HPDE6-E6E7 (cell line): ENCODE data around the gene GEMIN8.

Experiments used
- DNase-seq: peaks from one replicate; pipeline ENCODE4 v3.0.0; 2011; ENCODE audit warnings: missing footprints; ENCODE audit errors: extremely low spot score

GEMIN8 gene

GRCh38 chrX:14015941-14016340 lies 13.8 kb downstream of the GEMIN8 start:
- DNase-seq: no peak

DNA sequence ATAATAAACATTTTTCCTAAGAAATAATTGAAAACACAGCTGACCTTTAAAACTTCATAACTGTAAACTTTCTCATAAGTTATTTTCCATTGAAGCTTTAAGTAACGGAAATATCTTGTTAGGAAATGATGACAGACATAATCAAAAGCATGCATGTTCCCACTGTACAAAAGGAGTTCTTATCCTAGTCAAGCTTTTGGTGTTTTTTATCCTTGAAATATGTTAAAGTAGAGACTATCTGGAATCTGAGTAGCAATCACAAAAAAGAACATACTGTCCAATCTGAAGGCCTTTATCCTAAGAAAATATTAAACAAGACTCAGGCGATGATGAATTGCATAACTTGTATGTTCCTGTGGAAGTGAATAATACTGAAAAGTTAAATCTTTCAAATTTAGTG lies 14.4 kb downstream of the GEMIN8 start:
- no peak for DNase-seq

- DNase-seq: no peak
Measured at GRCh38 chrX:14014526-14014925, 15.2 kb downstream of the GEMIN8 start.

DNA sequence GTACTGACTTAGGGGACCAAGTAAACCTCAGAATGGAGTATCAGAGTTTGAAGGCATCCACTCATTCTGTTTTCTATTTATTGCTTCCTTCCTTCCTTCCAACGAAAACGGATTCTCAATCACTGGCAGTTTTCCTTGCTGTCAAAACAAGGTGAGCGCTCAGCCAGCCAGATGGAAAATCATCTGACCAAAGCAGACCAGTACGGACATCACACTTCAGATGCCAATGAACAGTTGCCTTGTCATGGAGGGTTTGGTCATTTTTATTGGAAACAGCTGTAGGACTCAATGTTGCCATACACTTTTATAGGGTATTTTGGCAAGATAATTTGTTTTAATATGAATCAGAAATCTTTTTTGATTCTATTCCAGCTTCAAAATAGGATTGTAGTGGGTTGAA lies 16.6 kb downstream of the GEMIN8 start:
- no peak for DNase-seq

DNA sequence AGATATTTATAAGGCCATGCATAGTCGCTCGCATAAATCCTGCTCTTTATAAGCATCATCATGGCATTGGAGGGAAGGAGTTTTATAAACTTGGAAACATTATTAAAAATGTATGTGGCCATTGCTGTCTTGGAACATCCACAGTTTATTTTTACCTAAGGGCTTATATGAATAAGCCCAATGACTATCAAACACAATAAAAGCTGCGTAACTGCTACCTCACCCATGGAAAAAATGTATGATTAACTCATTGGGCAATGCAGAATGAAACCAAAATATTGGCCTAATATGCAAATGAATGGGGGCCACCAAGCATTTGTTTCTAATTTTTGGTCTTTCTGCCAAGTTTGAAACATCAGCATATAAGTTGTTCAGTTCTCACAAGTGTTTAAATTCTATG lies 19.1 kb downstream of the GEMIN8 start:
- no peak for DNase-seq

GRCh38 chrX:14006540-14006939 lies 23.2 kb downstream of the GEMIN8 start:
- DNase-seq: no peak

DNA sequence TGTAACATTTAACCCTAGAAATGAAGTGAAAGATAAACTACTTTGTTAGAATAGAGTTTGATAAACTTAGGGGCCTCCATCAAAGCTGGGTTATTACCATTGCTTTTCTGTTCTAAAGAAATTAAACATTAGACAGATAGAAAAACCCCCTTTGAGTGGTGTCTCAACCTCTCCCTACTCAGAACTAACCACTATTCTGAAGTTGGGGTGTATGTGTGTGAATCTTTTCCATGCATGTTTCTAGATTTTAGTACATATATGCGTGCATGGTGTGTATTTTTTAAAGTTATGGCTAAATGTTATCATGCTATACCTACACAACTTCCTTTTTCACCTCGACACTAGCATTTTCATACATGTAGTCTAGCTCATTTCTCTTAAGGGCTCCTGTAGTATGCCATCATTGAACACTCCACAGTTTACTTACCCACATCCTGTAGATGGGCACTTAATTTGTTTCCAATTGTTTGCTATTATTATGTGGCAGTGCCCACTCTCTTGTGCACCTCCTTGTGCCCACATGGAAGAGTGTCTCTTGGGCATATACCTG lies 25.7 kb downstream of the GEMIN8 start:
- no peak for DNase-seq

DNA sequence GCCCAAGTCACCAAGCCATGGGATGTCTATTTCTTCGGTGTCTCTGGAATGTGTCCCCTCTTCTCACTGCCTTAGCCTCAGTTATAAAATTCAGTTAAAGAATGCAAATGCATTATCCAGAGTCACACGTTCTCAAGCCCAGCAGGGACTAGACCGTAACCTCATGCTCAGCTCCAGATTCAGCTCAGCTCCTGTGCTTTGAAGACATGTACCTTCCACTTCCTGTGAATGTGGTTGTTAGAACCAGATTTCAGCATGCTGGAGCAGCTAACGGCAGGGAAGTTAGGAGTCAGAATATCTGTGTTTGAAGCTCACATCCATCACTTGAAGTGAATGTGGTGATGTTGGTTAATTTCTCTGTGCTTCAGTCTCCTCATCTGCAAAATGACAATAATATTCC lies 26.7 kb downstream of the GEMIN8 start:
- DNase-seq: no peak

GRCh38 chrX:13996650-13997049 lies 33.0 kb downstream of the GEMIN8 start:
- DNase-seq: no peak

DNA sequence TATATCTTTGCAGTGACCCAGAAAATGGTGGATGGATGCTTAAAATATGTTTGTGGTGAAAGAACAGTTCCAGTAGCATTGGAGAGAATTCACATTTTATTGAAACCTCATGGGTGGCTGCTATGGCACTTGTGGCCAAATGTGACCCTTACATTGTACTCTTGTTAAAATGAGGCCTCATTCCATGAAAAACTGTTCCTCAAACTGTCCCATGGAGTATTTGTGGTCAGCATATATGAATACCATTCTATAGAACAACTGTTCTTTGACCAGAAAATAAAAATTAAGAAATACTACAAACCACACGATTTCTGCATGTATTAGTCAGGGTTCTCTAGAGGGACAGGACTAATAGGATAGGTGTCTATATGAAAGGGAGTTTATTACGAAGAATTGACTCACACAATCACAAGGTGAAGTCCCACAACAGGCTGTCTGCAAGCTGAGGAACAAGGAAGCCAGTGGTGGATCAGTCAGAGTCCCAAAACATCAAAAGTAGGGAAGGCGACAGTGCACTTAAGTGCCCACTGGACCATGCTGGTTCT lies 35.1 kb downstream of the GEMIN8 start:
- no peak for DNase-seq

- DNase-seq: no peak
Measured at GRCh38 chrX:13994104-13994503, 35.6 kb downstream of the GEMIN8 start.

DNA sequence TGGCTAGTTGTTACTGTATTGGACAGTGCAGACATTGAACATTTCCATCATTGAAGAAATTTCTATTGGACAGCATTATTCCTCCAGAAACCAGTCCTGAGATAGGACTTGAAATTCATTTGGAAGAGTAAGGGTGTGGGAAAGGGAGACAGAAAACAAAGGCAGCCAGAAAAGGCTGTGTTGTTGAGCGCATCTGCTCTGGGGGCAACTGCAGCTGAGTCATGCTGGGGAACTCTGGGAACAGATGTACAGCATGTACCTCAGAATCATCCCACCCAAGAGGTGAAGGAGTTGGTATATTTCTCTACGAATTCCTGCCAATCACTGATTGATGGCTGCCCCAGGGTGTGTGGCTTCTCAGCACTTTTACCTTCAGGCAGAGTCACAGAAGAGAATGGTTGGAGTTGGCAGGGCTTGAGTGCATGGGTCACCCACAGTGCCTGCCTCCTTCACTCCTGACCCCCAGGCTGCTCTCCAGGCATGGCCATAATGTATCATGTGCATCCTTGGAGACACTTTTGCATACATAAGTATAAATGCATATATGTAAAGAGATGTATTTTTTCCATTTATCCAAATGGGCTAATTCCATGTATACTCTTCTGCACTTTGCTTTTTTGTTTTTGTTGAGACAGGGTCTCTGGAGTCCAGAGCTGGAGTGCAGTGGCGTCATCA lies 39.4 kb downstream of the GEMIN8 start:
- no peak for DNase-seq

DNA sequence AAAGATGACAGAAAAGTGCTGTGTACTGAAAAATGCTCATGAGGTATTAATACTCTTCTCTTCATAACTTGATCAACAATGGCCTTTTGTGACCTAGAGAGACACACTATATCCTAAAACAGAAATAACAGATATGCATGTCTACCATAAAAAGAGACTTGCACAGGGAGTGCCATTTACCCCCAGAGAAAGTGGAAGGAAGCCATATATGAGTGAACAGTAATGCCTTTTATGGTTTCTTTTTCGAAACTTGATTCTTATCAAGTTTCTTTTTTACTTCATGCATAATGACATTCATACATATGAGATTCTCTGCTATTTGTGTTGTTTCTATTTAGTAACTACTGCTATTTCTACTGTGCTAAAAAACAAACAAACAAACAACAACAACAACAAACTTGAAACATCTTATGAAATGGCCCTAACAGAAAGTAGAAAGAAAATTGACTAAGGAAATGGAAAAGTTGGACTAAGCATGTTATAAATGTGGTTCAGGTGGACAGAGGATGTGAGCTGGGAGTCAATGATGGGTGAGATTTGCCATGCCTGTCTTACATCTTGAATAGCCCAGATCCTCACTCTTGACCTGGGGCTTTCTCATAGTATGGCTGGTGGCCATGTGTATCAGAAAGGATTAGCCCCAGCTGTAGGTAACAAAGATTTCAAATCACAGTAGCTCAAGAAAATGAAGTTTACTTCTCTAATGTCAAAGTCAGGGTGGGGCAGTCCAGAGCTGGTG lies 43.8 kb downstream of the GEMIN8 start:
- DNase-seq: no peak

GRCh38 chrX:13983734-13984133 lies 46.0 kb downstream of the GEMIN8 start:
- no peak for DNase-seq

DNA sequence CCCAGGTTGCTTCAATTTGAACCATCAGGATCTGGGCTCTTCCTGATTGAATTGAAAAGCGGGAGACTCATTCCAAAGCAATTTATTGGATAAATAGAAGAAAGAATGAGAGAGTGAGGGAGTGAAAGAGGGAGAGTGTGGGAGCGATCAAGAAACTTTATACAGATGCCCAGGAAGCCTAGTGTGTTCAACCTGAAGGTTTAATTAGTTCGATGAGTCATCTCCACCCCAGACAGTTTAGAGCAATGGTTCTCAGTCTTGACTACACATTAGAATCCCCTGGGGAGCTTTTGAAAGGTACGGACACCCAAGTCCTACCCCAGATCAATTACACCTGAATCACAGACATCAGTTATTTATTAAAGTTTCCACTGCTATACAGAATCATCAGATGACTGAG lies 61.5 kb downstream of the GEMIN8 start:
- no peak for DNase-seq

- no peak for DNase-seq
Measured at GRCh38 chrX:13967636-13968035, 62.1 kb downstream of the GEMIN8 start.

GRCh38 chrX:13966793-13967125 lies 62.9 kb downstream of the GEMIN8 start:
- no peak for DNase-seq

DNA sequence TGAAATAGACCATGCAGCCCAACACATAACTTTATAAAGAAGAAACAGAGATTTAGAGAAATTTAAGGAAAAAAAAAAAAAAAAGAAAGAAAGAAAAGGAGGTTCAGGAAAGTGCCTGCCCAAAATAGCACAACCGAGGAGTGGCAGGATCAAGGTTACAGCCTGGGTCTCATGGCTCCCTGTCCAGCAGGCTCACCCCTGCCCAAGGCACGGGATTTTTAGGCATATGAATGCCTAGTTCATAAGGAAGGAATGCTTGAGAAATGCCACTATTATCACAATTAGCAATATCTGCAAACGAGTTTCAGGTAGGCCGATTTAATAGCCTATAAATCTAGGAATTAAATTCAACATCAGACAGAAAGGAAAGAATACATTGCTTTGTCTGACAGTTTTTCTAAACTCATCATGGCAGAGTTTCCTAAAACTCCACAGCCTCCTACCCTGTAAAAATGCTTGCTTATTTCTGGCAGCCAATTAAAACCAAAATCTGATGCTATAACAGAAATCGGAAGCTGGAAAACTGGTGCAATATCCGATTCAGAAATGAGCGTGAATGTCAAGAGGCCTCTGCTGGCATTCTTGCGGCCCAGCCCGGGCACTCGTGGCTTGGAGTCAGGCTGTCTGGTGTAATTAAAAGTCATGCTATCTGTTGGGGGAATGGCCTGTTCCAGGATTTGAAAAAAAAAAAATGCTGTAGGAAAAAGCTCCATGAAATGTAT lies 63.5 kb downstream of the GEMIN8 start:
- no peak for DNase-seq

GRCh38 chrX:13965531-13965930 lies 64.2 kb downstream of the GEMIN8 start:
- DNase-seq: no peak

DNA sequence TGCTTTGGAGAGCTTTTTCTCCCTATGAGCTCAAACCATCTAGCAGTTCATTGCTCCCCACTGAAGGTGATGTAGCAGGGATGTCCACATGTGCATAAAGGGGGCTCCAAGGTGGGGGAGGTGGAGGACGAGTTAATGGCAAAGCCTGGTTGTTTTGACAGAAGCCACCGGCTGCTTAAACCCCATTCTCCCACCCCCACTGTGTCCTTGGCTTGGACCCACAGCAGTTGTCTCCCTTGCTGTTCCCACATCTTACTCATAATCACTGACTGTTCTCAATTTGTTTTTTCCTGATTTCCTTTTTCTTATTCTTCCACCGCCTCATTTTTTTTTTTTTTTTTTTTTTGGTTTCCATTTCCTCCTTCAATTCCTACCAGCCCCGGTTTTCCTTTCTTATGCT lies 72.7 kb downstream of the GEMIN8 start:
- DNase-seq: no peak
